Activated CD4-positive, CD25-positive, alpha-beta regulatory T cell treated with anti-CD3 and anti-CD28 coated beads, Interleukin-2, amount 50 U/mL, for 72 hours (primary cell): ENCODE results near the gene RECQL5.
"Not testable (repeated sequence)": the region's sequence is repeated elsewhere in the genome, so short reads cannot be mapped to it uniquely, and the experiment has no call there.

Experiments used
- DNase-seq: peaks from one replicate; pipeline ENCODE4 v3.0.0; 2021

Gene RECQL5

GRCh38 chr17:75612906-75613626 is 53.9 kb downstream of the RECQL5 start:
- no peak for DNase-seq

- DNase-seq, result no peak
Measured at GRCh38 chr17:75611851-75612429, 55.0 kb downstream of the RECQL5 start.

- no peak for DNase-seq
Measured at GRCh38 chr17:75610103-75610984, 56.6 kb downstream of the RECQL5 start.

GRCh38 chr17:75607086-75607485 is 59.9 kb downstream of the RECQL5 start:
- DNase-seq, result no peak

GRCh38 chr17:75605790-75606189 is 61.2 kb downstream of the RECQL5 start:
- no peak for DNase-seq

- no peak for DNase-seq
Measured at GRCh38 chr17:75604034-75604695, 62.8 kb downstream of the RECQL5 start.

GRCh38 chr17:75603123-75603522 is 63.8 kb downstream of the RECQL5 start:
- DNase-seq, result no peak

- no peak for DNase-seq
Measured at GRCh38 chr17:75602644-75603043, 64.3 kb downstream of the RECQL5 start.

- DNase-seq, result peak; percentile 67
Measured at GRCh38 chr17:75601057-75601987, 65.6 kb downstream of the RECQL5 start.

GRCh38 chr17:75596320-75597087 is 70.5 kb downstream of the RECQL5 start:
- DNase-seq, result no peak

- DNase-seq, result no peak
Measured at GRCh38 chr17:75595920-75596313, 71.0 kb downstream of the RECQL5 start.

- no peak for DNase-seq
Measured at GRCh38 chr17:75595284-75595919, 71.6 kb downstream of the RECQL5 start.

GRCh38 chr17:75594499-75595283 is 72.3 kb downstream of the RECQL5 start:
- DNase-seq, result no peak

- not testable (repeated sequence) for DNase-seq
Measured at GRCh38 chr17:75593430-75593829, 73.5 kb downstream of the RECQL5 start.

- no peak for DNase-seq
Measured at GRCh38 chr17:75592348-75593020, 74.5 kb downstream of the RECQL5 start.

GRCh38 chr17:75591722-75592302 is 75.1 kb downstream of the RECQL5 start:
- no peak for DNase-seq

GRCh38 chr17:75590849-75591721 is 75.9 kb downstream of the RECQL5 start:
- no peak for DNase-seq

GRCh38 chr17:75590314-75590761 is 76.6 kb downstream of the RECQL5 start:
- DNase-seq, result no peak
